SIG-M5 (cell line): ENCODE measurements around the gene CARS1.

Experiments
- DNase-seq: peaks from one replicate; lab custom pipeline; 2025; lab: John Stamatoyannopoulos, UW

Gene CARS1

DNA sequence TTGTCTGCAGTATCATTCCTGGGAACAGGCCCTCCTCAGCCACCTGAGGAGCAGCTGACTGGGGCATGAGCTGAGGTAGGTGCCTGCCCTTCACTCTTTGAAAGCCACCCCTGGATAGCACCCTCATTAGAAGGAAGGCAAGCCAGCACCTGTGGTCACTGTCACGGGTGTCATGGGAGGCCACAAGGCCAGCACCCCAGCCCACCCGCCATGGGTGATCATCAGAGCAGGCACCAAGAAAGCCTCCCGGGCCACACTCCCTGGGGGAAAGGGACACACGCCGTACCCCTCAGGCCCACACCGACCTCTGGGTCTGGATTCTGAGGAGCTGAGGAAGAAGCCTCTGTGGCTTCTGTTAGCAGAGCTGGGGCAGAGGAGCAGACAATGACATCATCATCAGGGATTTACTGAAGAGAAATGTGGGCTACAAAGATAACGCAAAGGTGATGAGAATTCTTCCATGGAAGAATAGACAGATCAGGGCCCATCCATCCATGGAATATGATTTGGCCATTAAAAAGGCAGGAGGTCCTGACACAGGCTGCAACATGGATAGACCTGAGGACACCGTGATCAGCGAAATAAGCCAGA lies 48.4 kb downstream of the CARS1 start:
- DNase-seq, result no peak

DNA sequence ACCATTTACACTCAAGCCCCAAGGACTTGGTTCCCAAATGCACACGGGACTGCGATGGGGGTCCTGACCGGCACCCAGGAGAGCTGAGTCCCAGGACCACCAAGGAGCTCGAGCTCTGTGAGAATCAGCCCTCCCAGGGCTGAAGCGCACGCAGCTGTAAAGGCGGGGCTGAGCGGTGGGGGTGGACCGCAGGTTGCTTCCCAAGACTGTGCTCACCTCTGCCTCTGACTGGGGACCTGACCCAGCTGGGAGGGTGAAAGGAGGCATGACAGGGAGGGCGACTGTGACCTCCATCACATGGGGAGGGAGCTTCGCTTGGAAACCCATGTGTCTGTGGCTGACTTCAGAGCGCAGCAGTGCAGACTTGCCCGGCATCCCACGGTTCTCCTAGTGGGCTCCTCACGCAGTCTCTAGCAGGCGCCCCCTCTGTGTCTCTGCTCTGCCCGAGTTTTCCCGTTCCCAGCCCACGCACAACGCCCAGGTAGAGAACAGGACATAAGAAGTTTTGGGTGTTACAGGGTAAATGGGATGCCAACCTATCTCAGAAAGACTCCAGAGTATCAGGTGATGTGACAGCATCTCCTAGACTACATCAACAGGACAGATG lies 49.7 kb downstream of the CARS1 start:
- no peak for DNase-seq

DNA sequence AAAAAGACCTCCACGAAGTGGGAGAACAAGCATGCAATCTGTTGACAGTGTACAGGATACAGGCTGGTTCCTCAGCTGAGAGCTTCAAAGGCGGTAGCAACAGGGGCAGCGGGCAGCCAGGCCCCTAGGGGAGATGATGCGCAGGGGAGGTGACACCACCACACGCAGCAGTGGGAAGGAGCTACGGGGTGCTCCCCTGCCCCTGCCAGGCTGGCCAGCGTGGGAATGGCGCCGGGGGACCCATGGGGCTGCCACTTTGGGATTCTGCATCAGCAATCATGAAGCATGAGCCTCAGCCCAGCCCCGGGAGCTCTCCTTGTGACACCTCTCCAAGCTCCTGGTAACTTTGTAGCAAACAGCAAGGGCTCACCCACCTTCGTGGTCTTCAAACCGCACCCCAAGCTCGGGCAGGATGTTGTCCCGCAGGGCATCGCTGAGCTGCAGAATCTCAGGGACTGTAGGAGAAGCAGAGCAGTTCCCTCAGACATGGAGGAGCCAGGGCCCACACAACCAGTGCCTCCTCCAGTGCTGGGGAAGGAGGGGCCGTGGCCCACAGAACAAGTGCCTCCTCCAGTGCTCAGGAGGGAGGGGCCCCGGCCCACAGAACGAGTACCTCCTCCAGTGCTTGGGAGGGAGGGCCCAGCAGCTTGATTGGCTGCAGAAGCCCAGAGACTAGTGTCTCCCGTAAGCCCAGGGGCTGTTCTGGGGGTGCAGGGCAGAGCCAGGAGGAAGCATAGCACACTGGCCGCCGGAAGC lies 50.5 kb downstream of the CARS1 start:
- no peak for DNase-seq

DNA sequence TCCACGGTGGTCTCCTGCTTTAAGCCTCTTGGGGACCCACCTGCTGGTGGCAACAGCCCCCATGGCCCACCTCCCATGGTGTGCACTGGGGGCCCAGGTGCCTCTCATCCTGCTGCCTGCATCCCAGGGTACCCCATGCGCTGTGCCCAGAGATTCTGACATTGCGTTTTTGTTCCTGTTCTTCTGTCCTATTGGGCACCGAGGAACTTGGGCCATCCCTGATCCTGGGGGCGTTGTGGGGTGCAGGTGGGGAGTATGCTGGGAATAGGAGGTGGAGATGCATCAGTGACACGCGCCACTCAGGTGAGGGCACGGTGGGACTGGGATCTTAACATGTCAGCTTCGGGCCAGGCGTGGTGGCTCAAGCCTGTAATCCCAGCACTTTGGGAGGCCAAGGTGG lies 52.7 kb downstream of the CARS1 start:
- DNase-seq, result no peak

DNA sequence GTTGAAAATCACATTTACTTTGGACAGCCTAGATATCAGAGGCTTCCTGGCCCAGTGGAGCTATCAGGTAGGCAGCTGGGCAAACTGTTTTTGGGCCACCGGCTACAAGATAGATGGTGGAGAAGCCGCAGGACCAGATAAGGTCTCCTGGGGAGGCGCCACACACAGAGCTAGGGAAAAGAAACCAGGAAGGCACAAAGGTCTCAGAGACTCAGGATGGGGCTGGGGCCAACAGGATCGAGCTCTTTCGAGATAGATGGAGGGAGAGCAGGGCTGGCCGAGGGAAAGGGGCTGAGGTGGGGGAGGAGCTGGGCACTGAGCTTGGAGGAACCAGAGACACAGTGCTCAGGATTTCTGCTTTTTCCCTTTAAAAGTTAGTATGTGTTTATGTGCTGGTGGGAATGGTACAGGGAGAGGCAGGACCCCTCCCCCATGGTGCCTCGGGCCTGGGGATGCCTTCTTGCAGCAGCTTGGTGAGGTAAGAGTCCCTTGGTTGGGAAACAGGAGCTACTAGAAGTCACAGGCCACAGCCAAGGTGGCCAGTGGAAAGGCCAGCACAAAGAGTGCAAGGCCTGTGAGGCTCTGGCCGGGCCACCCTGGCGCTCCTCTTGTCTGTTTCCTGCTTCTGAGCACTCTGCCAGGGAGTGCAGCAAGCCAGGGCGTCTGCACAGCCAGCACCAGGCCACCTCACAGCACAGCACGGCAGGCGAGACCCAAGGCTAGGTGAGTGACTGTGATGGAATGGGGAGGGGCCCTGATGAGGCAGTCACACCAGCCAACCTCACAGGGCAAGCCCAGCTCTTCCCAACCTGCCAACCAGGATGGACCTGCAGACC lies 53.6 kb downstream of the CARS1 start:
- DNase-seq, result no peak

DNA sequence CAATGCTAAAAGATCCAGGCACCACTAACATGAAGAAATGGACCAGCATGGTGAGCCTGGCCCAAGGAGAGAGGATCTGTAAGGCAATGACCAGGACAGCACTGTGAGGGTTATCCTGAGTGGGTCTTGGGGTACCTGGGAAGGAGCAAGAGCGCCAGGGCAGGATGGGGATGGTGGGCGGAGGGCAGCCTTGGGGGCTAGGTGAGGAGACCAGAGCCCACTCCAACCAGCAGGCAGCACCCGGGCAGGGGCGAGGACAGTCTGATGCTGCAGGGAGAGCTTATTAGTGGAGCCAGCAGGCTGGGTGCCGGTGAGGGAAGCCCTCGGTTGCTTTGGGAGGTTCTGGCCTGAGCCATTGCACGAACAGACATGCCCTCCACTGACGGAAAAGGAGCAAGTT lies 54.4 kb downstream of the CARS1 start:
- no peak for DNase-seq

DNA sequence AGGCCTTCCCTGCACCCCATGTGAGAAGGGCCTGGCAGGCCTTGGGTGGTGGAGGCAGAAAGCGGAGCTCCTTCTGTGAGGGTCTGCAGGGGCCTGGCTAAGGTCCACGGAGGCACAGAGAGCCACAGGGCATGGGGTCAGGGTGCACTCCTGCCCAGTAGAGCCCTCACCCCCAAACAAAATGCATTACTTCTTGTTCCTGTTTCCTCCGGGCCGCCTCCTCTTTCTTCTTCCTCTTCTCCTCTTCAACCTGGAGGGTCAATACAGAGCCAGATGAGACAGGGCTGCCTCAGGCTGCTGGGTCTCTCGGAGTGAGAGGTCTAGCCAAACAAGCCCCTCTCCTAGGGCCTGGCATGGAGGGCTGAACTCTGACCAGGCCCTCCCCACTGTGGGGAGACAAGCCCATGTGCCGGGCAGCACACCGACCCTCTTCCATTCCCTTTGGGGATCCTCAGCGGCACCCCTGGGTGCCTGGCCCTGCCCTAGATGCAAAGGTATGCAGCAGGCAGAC lies 54.8 kb downstream of the CARS1 start:
- DNase-seq, result no peak

DNA sequence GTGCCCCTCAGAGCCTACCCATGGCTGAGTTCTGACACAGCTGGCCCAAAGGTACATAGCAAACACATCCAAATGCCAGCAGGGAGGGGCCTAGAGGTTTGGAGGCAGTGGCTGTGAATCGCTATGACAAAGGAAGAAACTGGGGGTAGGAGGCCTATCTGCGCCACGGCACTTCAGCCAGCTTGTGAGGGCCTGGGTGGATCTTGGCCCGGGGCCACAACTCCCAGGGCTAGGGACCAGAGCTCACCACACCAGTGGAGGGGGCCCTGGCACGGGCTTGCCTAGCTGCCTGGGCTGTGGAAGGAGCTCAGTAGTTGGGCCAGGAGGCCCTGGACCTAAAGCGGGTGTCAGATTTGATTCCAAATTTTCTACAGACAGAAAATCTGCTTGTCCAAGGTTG lies 55.7 kb downstream of the CARS1 start:
- no peak for DNase-seq

DNA sequence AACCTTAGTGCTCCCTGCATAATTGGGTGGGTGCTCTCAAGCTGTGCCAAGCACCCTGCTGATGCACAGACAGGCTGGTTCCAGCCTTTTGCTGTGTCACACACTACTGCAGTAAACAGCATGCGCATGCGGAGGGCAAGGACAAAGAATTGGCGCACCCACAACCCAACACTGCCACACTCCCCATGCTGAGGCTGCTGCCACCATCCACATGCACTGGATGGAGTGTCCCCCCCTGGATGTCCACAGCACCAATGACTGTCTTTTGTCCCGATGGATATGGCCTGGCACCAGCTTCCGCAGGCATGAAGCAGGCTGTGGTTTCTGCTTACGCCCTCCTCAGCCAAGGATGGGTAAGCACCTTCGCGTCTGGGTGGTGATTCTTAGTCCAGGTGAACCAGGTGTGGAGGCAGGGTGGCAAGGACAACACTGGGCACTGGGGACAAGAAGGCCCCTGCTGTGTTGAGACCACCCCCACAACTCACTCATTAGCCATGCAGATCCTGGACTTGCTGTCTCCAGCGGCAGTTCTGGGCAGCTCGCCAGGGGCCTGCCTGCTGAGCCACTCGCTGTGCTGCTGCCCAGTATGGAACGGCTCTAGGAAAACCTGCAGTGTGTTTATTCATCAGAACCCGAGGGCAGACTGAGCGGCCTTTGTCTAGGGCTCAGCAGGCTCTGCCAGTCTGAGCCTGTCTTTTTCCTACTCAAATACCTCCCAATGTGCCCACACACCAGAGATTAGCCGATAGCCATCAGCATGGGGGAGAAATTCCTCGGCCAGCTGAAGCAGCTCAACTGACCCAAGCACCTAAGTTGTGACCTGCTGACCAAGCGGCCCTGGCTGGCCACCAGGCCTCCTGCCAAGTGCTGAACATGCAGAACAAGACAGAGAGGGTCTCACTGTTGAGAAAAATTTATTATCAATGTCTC lies 56.9 kb downstream of the CARS1 start:
- DNase-seq, result no peak

DNA sequence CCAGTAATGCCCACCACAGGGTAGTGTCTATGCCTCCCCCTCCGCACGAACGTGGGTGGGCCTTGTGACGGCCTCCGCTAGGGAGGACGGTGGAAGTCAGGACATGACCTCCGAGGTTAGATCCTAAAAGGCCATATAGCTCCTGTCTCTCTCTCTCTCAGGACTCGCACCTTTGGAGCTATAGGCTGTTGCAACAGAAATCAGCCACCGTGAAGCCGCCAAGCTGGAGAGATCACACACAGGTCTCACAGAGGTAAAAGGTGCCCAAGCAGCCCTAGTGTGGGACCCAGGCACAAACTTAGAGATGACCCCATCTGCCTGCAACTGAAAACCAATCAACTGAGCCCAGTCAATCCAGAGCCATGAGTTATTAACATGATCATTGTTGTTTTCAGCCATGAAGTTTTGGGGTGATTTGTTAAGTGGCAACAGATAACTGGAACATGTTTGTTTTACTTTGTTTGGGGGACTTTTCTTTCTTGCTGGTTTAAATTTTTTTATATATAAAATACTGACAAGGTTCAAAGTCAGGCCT lies 57.7 kb downstream of the CARS1 start:
- no peak for DNase-seq

DNA sequence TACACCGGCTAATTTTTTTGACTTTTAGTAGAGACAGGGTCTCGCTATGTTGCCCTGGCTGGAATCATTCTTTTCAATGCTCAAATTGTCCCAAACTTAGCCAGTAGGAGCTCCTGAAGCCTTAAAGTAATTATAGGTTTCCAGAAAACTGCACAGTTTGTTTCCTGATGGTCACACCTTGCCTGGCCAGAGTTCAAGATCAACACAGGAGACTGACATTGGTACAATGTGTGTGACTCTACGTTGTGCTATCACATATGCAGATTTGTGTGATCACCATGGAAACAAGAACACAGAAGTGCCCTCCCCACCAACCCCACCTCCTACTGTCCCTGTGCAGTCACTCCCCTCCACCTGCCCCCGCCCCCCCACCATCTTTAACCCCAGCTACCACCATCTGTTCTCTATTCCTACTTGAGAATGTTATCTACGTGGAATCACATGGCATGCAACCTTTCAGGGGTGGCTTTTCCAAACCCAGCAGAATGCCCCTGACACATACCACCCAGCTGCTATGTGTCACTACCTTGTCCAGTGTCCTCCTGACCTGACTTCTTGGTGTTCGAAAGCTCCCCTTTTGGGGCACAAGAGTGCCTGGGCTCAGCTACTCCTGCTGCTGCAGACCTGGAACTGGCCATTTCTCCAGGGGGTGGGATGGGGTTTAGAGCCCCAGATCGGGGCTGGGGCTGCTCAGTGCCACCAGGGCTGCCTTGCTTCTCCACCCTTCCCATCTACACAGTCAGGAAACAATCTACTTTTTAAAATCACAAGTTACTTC lies 59.0 kb downstream of the CARS1 start:
- no peak for DNase-seq

DNA sequence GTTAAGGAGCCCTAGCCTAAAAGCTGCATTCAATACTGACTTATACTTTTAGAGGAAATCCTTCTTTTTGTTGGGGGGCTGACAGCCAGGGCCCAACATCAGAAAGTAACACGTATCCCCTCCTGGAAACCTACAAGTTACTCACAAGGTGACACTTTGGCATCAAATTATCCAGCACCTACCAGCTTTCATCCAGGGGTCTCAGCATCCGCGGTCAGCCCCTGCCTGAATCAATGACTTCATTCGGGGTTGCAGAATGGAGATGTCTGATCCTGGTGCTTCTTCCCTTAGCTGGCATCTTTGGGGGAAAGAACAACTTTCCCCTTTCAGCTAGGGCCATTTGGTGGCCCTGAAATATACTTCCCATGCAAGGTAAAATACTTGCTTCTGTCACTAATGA lies 59.8 kb downstream of the CARS1 start:
- DNase-seq, result no peak

DNA sequence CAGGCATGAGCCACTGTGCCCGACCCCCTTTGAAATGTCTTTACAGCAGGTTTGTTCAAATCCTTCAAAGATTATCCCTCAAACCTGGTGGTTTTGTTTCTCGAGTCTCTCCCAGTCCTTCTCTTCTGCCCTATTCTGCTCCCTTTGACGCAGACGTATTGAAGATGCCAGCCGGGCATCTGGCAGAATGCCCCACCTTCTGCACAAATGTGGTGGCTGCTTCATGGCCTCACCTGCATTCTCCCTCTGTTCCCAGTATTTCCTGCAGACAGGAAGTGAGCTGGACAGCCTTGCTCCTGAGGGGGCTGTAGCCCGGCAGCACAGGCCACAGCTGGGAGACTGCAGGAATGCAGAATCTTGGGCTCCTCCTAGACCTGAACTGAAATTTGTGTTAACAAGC lies 60.2 kb downstream of the CARS1 start:
- no peak for DNase-seq

DNA sequence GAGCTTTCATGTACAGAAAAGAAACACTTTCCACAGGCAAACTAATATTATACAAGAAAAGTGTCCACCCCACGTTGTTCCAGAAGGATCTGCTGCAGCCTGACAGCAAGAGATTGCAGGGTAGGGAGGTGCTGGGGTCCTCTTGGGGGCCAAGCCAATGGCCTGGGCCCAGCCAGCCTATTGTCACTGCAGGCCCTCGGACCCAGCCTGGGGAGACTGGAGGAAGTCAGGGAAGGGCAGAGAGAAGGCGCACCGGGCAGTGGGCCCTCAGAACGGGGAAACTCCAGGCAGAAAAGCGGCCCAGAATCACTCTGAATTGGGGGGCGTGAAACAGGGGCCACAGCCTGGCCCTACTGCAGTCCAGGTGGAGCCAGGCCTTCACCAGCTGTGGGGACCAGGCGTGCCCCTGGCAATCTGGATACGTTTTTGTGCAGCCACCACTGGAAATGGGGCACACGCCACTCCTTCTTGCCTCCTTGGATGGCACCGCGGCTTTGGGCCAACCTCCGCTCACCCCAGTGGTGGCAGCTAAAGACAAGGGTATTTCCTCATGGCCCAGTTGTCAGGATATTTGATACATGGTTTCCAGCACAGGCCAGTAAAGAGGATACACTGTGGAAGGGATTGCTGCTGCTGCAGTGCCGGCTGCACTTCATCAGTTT lies 61.2 kb downstream of the CARS1 start:
- DNase-seq, result no peak

DNA sequence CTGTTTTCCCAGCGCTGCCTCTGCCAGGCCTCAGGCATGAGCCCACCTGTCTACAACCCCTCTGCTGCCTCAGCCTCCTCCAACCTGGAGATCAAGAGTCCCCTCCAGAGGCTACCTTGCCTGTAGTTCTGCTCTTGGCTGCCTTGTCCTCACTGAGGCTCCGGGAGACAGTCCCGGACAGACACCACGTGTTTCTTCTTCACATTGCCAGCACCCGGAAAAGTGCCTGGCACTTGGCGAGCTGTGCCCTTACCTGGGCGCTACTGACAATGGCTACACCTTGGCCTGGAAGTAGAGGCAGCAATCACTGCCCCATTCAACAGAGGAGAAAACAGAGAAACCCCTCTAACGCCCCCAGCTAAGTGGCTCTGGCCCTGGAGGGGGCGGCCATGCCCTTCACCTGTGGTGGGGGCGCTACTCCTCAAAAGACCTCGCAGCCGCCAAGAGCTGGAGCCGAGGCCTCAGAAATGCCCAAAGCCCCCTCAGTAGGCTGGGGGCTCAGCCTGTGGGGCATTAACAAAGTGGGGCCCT lies 62.1 kb downstream of the CARS1 start:
- DNase-seq, result no peak

DNA sequence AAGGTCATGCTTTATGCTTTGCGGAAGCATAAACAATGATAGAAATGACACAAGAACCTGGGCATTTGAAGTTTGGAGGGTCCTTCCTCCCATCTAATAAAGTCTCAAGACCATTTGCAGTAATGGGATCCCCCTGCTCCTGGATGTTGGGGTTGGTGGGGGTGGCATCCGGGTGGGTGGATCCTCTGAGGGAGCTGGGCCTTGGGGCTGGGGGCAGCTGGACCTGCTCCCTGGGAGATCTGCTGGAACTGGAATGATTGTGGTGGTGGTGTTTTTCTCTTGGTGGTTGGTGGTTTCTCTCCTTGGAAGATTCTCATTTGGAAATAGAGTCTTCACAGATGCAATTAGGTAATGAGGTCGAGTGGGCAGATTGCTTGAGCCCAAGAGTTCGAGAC lies 62.9 kb downstream of the CARS1 start:
- DNase-seq, result no peak

DNA sequence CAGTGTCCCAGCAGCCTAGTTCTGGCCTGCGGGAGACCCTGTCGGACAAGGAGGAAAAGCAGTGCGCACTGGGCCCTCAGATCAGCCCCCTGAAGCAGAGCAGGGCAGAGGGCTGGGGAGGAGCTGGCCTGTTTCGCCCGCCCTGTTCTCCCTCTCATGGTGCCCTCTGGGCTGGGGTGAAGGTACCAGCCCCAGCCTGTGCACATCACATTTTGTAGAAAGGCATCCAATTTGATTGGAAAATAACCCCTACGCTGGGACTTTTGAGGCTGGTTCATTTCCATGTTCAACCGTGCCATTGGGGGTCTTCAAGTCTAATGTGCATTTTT lies 64.3 kb downstream of the CARS1 start:
- no peak for DNase-seq

DNA sequence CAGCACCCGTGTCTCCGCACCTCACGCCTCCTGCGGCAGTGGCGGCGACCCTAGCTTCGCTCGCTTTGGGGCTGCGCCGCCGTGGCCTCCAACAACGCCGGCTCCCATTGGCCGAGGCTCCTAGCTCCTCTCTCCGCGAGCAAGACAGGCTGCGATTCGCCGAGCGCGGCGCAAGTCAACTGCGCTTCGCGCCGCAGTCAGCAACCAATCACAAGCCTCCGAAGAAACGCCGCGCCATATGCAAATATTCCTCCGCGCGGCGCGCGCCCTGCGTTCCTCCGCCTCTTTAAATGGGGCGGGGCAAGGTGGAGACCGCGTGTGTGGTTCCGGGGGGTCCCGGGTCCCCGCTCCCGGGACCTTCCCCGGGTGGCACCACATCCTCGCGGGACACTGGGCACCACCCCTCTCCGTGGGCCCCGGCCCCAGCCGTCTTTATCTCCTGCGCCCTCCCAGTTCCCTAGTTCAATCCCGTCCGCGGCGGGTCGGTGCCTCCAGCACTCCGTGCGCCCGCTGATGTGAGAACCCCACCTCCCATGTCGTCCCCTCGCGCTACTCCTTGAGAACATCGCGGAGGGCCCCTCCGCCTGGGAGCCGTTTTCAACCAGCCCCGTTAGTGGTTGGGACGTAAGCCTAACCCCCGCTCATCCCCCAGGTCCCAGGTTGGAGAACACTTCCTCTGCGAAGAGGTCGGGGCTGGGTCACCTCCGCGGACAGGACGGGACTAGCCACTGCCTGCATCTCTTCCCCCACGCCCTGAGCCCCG lies 64.8 kb downstream of the CARS1 start, which contains the start of gene NAP1L4:
Gene NAP1L4, minus strand, starts transcription at position 96 of the 763 bp plus-strand sequence. CDS start 13,109 bp downstream, outside the sequence.
- DNase-seq, result peak; percentile 61
